ENCODE results near the gene ATXN7L1.
A peak's percentile ranks its signal among the peaks of the same experiment; 100 is the strongest.
"Not testable (repeated sequence)": the region's sequence is repeated elsewhere in the genome, so short reads cannot be mapped to it uniquely, and the experiment has no call there.

ATXN7L1 gene

DNA sequence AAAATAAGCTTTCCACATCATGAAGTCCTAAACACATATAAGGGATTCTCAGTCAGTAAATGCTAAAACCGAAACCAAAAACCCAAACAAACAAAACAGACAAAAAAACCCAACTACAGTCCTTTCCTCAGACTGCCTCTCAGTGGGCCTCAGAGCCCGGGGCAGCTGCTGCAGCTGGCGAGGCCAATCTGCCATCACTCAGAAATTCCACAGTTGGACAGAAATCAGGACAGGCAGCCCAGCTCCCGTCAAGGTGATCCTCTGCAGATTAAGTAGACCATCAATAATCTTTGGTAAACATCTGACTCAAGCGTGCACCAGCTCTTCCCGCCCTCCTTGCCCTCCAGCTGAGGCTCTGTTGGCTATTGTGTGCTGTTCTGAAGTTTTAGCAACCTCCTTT is 142.2 kb downstream of the ATXN7L1 start:
- DNase-seq: no peak

DNA sequence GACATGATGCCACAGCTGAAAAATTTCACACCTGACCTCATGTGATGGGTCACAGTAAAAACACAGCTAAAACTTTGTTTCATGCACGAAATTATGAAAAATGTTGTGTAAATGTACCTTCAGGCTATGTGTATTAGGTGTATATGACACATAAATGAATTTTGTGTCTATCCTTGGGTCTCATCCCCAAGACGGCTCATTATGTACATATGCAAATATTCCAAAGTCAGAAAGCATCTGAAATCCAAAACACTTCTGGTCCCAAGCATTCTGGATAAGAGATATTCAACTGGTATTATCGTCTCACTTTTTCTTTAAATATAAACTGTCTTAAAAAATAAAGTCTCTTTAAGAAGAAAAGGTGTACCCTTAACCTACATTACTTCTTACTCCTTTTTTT is 145.4 kb downstream of the ATXN7L1 start:
- DNase-seq: no peak

DNA sequence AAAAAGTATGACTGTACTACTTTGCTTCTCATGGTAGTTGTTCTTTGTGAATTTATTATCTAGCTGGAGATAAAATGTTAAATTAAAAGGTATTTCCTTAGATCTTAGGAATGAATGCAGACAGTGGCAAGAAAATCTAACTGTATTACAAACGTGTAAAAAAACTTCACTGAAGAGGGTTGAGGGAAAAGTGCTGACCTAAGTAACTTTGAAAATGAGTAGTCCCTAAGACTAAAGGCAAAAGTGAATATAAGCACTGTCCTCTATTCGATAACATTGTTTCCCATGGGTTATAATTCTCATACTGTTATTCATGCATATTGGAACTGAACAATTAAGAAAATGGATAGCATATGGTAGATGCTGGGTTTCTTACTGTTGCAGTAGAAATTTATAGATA is 148.4 kb downstream of the ATXN7L1 start:
- no peak for DNase-seq

DNA sequence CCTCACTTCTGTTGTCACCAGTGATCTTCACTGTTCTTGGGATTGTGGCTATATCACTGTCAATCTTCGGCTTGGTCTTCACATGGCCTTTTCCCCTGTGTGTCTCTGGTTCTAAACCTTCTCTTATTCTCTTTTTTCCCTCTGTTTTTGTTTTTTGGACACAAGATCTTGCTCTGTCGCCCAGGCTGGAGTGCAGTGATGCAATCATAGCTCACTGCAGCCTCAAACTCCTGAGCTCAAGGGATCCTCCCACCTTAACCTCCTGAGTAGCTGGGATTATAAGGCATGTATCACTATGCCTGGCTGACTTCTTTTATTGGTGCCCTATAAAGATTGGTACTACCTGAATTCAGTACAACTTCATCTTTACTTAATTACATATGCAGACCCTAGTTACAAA is 151.7 kb downstream of the ATXN7L1 start:
- no peak for DNase-seq

DNA sequence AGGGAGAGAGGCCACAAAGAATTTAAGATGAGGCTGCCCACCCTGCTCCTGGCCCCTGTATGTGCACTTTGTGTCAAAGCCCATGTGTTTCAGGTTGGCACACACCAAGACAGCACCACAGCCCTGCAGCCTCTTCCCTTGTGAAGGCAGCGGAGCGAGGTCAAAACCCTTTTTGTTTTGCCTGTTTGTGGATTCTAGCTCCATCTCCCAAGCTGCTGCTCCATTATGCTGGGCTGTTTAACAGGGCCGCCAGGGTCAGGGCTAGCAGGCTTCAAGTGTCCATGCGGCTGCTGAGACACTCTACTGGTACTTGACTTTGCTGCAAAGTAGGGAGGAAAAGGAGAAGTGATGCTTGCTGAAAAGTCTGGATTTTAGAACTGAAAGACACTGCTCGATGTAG is 152.8 kb downstream of the ATXN7L1 start:
- no peak for DNase-seq

DNA sequence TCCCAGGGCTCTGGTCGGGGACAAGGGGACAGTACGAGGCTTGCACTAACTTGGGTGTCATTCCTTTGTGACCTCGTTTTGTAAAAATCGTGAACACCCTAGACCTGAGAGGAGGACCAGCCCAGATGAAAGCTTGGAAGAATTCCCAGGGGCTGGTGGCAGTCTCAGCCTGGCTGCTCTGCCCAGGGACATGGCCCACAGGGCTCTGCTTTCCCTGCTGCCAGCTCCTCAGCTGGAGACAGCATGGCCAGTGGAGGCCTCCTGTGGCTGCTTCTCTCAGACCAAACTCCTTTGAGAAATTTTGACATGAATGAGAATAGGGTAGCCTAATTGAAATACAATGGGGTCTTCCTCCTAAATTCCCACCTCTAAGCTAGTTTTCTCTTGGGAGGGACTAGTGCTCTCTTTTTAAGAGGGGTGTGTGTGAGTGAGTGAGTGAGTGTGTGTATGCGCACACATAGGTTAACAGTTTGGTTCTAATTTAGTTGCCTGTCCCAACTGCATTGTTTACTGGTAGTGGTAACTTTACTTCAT is 154.8 kb downstream of the ATXN7L1 start:
- DNase-seq: no peak

DNA sequence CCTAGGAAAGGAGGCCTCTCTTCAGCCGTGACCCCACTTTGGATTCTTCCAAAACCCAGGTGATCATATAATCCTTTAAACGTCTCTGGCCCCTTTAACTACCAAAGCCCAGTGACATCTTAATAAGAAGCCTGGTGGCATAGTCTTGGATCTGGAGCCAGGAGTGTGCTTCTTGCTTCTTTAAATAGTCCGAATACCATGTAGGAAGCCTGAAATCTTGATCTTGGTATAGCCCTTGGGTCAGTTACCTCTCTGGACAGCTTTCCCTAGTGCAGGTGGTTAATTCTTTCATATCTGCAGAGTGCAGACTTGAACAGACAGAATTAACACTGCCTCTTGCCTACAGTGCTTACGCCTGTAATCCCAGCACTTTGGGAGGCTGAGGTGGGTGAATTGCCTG is 156.5 kb downstream of the ATXN7L1 start:
- no peak for DNase-seq

DNA sequence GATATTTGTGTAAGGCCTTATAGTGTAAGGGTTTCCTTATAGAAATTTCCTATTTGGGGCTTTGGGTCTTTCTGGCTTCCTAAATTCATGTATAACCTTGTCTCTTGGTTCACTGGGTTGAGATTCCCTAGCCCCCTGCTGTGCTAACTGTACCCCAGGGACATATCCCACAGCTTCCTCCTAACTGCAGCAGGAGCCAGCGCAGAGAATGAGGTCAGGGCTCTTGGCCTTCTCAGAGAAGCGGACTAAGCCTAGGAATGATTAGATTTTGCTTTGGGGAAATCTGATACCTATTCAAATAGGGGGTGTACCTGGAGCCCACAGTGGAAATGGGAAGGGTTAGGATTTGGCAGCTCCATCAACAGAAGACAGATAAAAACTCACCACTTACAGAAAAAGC is 157.0 kb downstream of the ATXN7L1 start:
- peak in 1 of 3 donors; percentile 24 for DNase-seq

DNA sequence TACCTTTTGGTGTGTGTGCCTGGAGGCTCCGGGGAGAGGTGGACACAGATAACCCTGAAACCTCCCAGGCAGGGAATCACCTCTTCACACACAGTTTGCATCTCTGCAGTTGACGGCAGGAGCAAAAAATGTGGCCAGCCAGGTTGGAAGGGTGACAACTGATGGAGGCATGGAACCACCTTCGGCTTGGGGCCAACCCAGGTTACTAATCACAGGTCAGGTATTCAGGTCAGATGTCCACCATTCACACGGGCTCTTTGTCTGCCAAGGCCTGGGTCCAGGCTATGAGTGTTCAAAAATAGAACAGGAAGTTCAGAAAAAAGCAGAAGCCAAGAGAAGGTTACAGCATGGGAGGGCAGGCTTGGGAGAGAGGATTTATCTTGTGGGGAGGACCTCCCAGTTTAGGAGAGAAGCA is 157.9 kb downstream of the ATXN7L1 start:
- peak; percentile 54 to 59 (median 56) for DNase-seq

DNA sequence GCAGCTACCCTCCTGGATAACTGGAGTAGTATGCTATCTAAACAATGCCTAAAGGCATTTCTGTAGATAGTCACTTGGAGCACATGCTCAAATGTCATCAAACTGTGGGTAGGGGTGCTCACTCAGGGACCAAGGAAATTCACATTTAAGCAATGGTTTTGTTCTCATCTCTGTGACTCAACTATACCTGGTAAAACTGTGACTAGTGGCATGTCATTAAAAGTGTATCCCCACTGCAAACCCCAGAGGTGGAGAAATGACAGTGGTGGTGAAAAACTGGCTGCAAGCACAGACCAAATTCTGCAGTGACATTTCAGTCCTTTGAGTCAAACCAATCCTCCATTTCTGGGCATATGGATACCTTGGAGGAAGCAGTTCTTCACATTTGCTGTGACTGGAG is 160.9 kb downstream of the ATXN7L1 start:
- no peak for DNase-seq

DNA sequence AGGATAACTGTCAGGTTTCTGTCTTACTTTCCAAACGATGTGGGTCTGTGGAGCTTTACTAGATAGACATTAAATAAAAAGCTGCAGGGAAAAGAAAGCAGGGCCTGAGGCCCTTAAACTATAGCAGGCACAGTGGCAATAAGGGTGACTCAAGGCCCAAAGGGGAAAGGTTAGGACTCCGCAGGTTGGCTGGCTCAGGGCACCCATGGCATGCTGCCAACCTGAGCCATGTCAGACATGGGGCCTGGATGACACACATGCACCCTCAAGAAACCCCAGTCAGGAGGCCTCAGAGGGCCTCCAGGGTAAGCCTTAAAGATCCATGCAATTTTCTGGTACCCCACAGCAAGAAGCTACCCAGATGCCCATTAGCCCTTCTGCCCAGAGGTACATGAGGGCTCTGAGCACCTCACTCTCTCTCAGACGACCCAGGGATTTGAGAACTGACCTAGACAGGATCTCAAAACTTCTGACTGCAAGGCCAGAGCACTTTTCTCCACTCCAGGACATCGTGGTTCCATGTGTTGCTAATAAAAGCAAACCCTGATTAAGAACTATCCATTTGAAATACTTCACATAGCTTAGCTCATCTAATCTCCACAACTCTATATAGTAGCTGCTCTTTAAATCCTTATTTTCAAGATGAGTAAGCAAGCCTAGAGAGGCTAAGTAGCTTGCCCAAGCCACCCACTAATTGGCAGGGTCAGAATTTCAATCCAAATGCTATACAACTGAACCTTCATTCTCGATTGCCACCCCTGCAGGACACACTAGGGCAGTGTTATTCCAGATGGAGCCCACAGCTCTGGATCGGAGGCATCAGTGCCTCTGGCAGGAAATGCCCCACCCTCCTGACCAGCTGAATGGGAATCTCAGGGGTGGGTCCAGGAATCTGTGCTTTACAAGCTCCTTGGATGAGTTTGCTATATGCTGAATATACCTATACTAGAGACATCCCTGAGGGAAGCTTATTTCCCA is 162.6 kb downstream of the ATXN7L1 start:
- no peak for DNase-seq

DNA sequence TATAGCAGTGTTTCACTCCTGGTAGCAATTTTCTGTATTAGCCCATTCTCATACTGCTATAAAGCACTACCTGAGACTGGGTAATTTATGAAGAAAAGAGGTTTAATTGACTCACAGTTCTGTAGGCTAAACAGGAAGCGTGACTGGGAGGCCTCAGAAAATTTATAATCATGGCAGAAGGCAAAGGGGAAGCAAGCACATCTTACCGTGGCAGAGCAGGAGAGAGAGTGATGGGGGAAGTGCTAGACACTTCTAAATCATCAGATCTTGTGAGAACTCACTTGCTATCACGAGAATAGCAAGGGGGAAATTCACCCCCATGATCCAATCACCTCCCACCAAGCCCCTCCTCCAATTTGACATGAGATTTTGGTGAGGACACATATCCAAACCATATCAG is 163.5 kb downstream of the ATXN7L1 start:
- DNase-seq: peak; percentile 37 to 50 (median 42)

DNA sequence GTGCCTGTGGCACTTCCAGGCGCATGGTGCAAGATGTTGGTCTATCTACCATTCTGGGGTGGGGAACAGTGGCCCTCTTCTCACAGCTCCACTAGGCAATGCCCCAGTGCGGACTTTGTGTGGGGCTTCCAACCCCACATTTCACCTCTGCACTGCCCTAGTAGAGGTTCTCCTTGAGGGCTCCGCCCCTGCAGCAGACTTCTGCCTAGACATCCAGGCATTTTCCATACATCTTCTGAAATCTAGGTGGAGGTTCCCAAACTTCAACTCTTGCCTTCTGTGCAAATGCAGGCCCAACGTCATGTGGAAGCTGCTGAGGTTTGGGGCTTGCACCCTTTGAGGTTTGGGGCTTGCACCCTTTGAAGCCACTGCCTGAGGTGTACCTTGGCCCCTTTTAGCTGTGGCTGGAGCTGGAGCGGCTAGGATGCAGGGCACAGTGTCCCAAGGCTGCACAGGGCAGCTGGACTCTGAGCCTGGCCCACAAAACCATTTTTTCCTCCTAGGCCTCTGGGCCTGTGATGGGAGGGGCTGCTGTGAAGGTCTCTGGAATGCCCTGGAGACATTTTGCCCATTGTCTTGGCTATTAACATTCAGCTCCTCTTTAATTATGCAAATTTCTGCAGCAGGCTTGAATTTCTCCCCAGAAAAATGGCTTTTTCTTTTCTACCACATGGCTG is 164.5 kb downstream of the ATXN7L1 start:
- DNase-seq: no peak

DNA sequence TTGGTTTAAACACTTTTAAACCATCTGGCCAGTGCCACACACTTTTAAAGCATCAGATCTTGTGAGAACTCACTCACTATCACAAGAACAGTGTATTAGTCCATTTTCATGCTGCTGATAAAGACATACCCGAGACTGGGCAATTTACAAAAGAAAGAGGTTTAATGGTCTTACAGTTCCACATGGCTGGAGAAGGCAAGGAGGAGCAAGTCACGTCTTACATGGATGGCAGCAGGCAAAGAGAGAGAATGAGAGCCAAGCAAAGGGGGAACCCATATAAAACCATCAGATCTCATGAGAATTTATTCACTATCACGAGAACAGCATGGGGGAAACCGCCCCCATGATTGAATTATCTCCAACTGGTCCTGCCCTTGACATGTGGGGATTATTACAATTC is 165.7 kb downstream of the ATXN7L1 start:
- not testable (repeated sequence) for DNase-seq

DNA sequence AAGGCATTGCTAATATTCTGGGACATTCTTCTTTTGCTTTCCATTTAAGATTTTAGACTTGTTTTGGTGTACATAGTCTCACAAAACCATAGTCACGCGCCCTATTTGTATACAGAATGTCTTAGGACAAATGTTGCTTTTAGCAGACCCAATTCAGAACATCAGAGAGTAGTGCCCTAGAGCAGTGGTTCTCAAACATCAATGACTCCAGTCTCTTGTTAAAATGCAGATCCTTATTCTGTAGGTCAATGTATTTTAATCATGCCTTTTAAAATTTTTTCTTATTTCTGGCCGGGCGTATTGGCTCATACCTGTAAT is 167.7 kb downstream of the ATXN7L1 start:
- DNase-seq: no peak

DNA sequence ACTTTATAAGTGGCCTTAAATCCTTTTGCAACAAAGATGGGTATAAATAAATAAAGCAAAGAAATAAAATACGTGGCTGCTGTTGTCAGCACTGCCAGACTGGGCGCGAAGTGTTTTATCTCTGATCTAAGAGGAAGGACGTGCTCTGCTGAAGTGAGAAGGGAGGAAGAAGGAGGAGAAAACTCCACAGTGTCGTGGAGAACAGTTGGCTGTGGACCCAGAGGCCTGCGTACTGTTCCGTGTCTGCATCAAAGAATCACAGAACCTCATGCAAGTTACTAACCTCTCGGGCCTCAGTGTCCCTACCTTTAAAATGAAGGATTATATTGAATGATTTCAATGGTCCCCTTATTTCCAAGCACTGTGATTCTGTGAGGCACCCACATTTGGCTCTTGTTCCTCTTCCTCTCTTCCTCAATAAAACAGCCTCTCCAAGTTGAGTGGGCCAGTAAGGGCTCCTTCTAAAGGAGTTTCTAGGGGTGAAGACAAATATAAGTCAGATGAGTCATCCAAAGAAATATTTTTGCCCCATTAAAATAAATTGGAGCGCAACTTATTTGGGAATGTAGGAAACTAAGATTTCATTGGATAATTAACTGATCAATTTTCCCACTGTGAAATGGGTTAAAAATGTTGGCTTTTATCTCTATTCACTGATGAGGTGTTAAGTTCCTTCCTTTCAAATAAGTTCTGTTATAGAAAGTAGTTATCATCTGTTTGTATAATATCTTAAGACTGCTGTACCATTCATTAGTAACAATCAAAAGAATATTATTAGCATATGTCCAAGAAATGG is 168.2 kb downstream of the ATXN7L1 start:
- DNase-seq: peak; percentile 34 to 43 (median 42)

DNA sequence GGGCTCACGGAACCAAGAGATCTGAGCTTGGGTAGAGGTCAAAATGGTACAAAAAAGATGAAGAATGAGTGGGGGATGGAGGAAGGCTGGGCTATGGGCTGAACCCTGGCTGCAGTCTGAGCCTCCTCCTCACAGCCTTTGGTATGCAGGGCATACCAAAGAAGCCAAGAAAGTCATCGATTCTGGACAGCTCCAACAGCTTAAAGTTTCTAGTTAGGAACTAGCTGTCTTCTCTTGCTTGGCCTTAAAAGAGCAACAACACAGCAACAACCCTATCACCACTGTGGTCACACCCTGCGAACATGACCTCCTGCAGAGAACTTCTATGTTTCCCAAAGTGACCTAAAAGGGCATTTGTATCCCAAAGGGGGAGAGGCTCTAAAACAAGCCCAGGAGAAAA is 169.0 kb downstream of the ATXN7L1 start:
- no peak for DNase-seq

DNA sequence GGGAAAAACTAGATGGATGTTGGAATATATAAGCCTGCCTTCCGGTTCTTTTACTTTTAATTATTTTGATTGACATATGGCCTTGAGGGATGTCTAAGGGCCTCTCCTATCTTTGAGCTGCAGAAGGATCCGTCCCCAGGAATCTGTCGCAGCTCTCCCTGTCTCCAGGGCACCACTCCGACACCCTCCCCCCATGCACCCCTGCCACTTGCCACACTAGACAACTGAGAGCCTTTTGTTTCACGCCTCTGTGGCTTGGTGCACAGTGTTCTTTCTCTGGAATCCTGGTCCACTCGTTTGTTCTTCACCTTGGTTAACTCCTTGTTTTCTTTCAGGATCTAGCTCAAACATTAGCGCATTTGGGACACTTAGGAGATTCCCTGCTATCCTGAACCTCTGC is 171.0 kb downstream of the ATXN7L1 start:
- DNase-seq: no peak

DNA sequence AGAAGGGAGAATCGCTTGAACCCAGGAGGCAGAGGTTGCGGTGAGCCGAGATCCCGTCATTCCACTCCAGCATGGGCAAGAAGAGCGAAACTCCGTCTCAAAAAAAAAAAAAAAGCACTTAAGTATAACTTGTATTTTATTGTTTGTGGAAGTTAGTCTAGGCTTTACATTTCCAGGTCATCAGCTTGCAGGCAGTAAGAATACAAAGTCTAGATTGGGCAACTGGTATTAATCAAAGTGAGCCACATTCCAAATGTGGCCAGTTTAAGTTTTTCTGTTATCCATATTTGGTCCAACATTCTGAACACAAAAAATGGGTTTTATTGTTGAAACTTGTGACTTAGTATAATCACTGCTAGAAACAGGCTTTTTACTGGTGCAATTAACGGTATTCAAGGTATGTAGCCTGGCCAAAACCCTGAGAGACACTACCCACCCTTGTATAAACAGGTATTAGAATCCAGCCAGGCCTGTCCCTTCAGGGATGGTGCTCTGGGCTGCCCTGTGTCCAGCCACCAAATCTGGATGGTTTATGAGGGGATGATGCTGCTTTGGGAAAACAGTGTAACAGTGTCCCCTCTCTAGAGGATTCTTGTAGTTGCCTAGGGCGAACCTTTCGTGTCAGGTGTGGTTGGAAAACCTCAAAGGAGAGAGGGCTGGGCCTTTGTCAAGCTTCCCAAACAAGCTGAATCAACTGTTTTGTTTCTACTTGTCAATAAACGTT is 173.0 kb downstream of the ATXN7L1 start:
- no peak for DNase-seq

DNA sequence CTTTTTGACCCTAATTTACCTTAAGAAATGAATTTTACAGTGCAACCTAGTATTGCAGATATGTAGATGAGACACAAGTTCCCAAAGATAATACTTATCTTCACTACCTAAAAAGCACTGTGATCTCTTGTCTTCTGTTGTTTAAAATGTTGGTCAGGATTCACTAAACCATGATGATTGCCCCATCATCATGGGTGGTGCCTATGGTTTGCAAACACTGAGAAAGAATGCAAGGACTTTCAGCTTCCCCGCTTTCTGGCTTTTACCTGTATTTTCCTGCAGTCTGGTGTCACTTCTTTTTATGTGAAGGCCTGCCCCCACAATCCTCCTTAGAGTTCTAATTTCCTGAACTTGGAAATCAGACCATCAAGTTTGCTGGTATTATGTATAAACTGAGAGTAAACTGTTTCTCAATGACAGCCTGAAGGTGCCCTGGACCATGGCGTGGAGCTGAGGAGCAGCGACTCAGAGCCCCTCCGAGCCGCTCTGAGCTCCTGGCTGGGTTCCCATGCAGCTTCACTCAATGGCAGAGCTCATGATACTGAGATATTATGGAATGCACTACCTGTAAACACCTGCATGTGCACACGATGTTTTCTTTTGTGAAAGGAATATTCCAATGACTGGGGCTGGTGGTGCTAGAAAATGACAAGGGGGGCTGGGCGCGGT is 176.7 kb downstream of the ATXN7L1 start:
- DNase-seq: no peak

DNA sequence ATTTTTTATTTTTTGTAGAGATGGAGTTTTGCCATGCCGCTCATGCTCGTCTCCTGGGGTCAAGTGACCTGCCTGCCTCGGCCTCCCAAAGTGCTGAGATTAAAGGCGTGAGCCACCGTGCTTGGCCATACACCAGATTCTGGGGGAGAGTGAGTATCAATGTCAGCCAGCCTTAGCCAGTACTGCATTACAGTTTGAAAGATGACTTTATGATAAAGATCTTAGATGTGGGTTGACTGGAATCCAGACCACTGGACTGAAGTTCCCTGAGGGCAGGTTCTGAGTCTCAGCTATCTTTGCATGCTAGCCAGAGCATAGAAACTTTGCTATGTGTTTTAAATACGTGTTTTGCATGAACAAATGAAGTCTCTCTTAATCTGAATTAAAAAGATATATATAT is 177.9 kb downstream of the ATXN7L1 start:
- DNase-seq: no peak

DNA sequence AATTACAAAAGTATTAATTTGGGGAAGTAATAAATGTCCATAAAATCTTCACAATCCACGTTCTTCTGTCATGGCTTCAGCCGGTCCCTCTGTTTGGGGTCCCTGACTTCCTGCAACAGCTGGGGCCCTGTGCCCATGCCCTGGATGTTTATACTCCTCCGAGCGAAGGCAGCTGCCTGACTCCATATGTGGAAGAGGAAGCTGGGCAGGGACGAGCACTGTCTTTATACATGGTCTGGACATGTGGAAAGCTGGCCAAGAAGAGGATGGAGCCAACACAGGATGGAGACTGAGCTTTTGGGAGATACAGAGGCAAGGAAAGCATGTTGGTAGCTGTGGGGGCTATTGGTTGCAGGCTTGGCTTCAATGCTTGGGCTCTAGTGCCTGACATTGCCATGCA is 178.6 kb downstream of the ATXN7L1 start:
- DNase-seq: no peak
